Endothelial cell of umbilical vein (primary cell): Measurements from ENCODE around the gene RPS17. TPM values are rescaled to one million over a fixed set of nuclear protein-coding genes. Genes with fewer than 3 reads are reported as not detected.

Experiments used
- BruUV-seq: library from RNA; stranded (reverse); fragments of 400-500 nt; replicated peaks from 2 replicates; lab custom pipeline; 2021; lab: Mats Ljungman, UMichigan
- CTCF ChIA-PET: fragments of 300-600, 350-600 bp; sonication (Branson Sonifier 250); formaldehyde crosslinking; loops from one replicate; lab custom pipeline; 2021; ENCODE audit warnings: antibody characterized with exemption, inconsistent platforms; lab: Charles Lee
- POLR2A ChIA-PET: fragments of 300-600, 350-600 bp; sonication (Branson Sonifier 250); formaldehyde crosslinking; loops from one replicate; lab custom pipeline; 2021; ENCODE audit warnings: antibody characterized with exemption, inconsistent platforms; lab: Charles Lee
- DNase-seq: peaks from one replicate; pipeline ENCODE4 v3.0.0-alpha.2; 2011; ENCODE audit warnings: low read depth, low spot score
- FAIRE-seq: peaks from 2 replicates; lab custom pipeline; 2011; peaks lifted over from hg19 to GRCh38; lab: Jason Lieb, UNC
- H2AFZ ChIP-seq: 2 replicates; pipeline ENCODE4 v1.6.0; 2012; ENCODE audit warnings: low read depth, low read length, control low read depth, inconsistent platforms
- H3K27ac ChIP-seq: 2 replicates; pipeline ENCODE4 v1.5.1; 2011; ENCODE audit warnings: low read depth, mild to moderate bottlenecking, control low read depth, low read length, moderate library complexity; ENCODE audit not compliant: insufficient read depth
- H3K27me3 ChIP-seq, 2 experiments: 2 replicates each; pipeline versions ENCODE4 v1.6.0 to v1.6.1; 2011; ENCODE audit warnings: low read length in 2 of 2, mixed read lengths in 1 of 2; ENCODE audit not compliant: control insufficient read depth in 2 of 2, insufficient read depth in 2 of 2
- H3K36me3 ChIP-seq, 2 experiments: 2 replicates in 1 of 2; 3 replicates in 1 of 2; pipeline ENCODE4 v1.5.1; 2011; ENCODE audit warnings: low read length in 2 of 2, mild to moderate bottlenecking in 1 of 2, moderate library complexity in 1 of 2; ENCODE audit not compliant: control insufficient read depth in 2 of 2, insufficient read depth in 2 of 2; ENCODE audit errors: extremely low read depth in 1 of 2
- H3K4me1 ChIP-seq: 3 replicates; pipeline ENCODE4 v1.5.1; 2011; ENCODE audit warnings: mild to moderate bottlenecking, low read length; ENCODE audit not compliant: control insufficient read depth, insufficient read depth; ENCODE audit errors: extremely low read depth
- H3K4me2 ChIP-seq: 2 replicates; pipeline ENCODE4 v1.6.1; 2011; ENCODE audit warnings: low read length, control low read depth, mixed read lengths; ENCODE audit not compliant: insufficient read depth
- H3K4me3 ChIP-seq, 3 experiments: fragments of 200-600 bp in 1 of 3; sonication (generic), shearing (Covaris generic) in 1 of 3; replicated peaks in 1 of 3; 2 replicates each; pipeline ENCODE4 v1.5.1; 2011 to 2016; ENCODE audit warnings: control low read depth in 3 of 3, low read length in 3 of 3, mild to moderate bottlenecking in 2 of 3, inconsistent platforms in 1 of 3, low read depth in 1 of 3, moderate library complexity in 1 of 3; ENCODE audit not compliant: insufficient read depth in 1 of 3
- H3K79me2 ChIP-seq: 2 replicates; pipeline ENCODE4 v1.6.0; 2012; ENCODE audit warnings: low read length, inconsistent platforms; ENCODE audit not compliant: control insufficient read depth, insufficient read depth
- H3K9ac ChIP-seq: replicated peaks from 2 replicates; pipeline ENCODE3; 2011; ENCODE audit warnings: low read length, control low read depth; ENCODE audit not compliant: insufficient read depth; ENCODE audit errors: extremely low read depth
- H3K9me1 ChIP-seq: replicated peaks from 3 replicates; pipeline ENCODE4 v1.6.0; 2011; ENCODE audit warnings: mild to moderate bottlenecking, low read length; ENCODE audit not compliant: control insufficient read depth, insufficient read depth; ENCODE audit errors: extremely low read depth
- H3K9me3 ChIP-seq: replicated peaks from 2 replicates; pipeline ENCODE4 v1.5.1; 2012; ENCODE audit warnings: low read length, inconsistent platforms; ENCODE audit not compliant: control insufficient read depth, insufficient read depth
- H4K20me1 ChIP-seq: replicated peaks from 2 replicates; pipeline ENCODE3; 2011; ENCODE audit warnings: mild to moderate bottlenecking, low read length; ENCODE audit not compliant: control insufficient read depth, insufficient read depth; ENCODE audit errors: extremely low read depth
- CTCF ChIP-seq, 2 donors: IDR thresholded peaks; 1 replicate in 1 of 2; 2 replicates in 1 of 2; pipeline ENCODE4 v1.5.1; 2011; ENCODE audit warnings: low read length in 2 of 2, mild to moderate bottlenecking in 2 of 2, moderate library complexity in 2 of 2, control low read depth in 1 of 2, inconsistent platforms in 1 of 2, low read depth in 1 of 2; ENCODE audit not compliant: insufficient read depth in 1 of 2; ENCODE audit errors: extremely low read depth in 1 of 2
- EZH2 ChIP-seq: IDR thresholded peaks from 2 replicates; pipeline ENCODE4 v1.6.1; 2012; ENCODE audit warnings: borderline replicate concordance, low read depth, mild to moderate bottlenecking, moderate library complexity, low read length, inconsistent platforms; ENCODE audit not compliant: severe bottlenecking
- FOS ChIP-seq: IDR thresholded peaks from 2 replicates; pipeline ENCODE4 v1.6.1; 2011; ENCODE audit warnings: mild to moderate bottlenecking, low read length, moderate library complexity, borderline replicate concordance; ENCODE audit not compliant: insufficient read depth
- GATA2 ChIP-seq: IDR thresholded peaks from 2 replicates; pipeline ENCODE4 v1.7.0; 2011; ENCODE audit warnings: low read depth, mild to moderate bottlenecking, moderate library complexity, mixed read lengths, low read length; ENCODE audit not compliant: insufficient read length, insufficient read depth
- JUN ChIP-seq: IDR thresholded peaks from 2 replicates; pipeline ENCODE4 v1.6.1; 2011; ENCODE audit warnings: borderline replicate concordance, low read depth; ENCODE audit not compliant: insufficient read length, insufficient read depth
- MAX ChIP-seq: IDR thresholded peaks from 2 replicates; pipeline ENCODE4 v1.6.1; 2011; ENCODE audit not compliant: insufficient read depth, insufficient read length
- MYC ChIP-seq: IDR thresholded peaks from one replicate; pipeline ENCODE4 v1.6.1; 2011; ENCODE audit warnings: mild to moderate bottlenecking, low read depth, low read length
- POLR2A ChIP-seq: IDR thresholded peaks from 2 replicates; pipeline ENCODE4 v1.6.1; 2012; ENCODE audit warnings: low read depth, mild to moderate bottlenecking, control low read depth, low read length
- POLR2AphosphoS5 ChIP-seq: IDR thresholded peaks from 2 replicates; pipeline ENCODE4 v1.6.1; 2012; ENCODE audit warnings: low read depth, mild to moderate bottlenecking, control low read depth, low read length, moderate library complexity; ENCODE audit not compliant: insufficient read depth
- dilution Hi-C: fragments of 300-500 bp; cut with MboI; formaldehyde crosslinking; loops from one replicate; pipeline ENCODE4 v1.15.0; 2019; ENCODE audit warnings: low sequenced_read_pairs; ENCODE audit not compliant: extremely low pct_ligation_motif_present
- intact Hi-C: fragments of 100-400 bp; cut with micrococcal nuclease; formaldehyde crosslinking; loops from one replicate; pipeline ENCODE4 v1.10.0; 2022
- polyA plus RNA-seq, 4 experiments: library from polyadenylated mRNA; depleted of rRNA in 3 of 4; stranded (reverse) in 3 of 4; unstranded in 1 of 4; fragments of >200 nt; gene quantifications; 2 replicates each; pipeline versions ENCODE4 v1.2.1 to v1.2.3, GENCODE V29; 2011 to 2012; ENCODE audit warnings: missing spikeins in 1 of 4
- total RNA-seq: library from RNA; stranded (reverse); gene quantifications from 2 replicates; pipeline ENCODE4 v1.2.3, GENCODE V29; 2021

The RPS17 gene
- total and polyA plus RNA-seq, 2 donors (not counting 3 experiments of a cell fraction or from before 2014, with no cell fraction given) = 1,690 to 4,382 TPM

GRCh38 chr15:82551646-82552247, 11.5 kb upstream of the RPS17 start:
- DNase-seq (no peak), FAIRE-seq (no peak)
- no peaks in the 10 kb centered on the region for H3K9me1 ChIP-seq
- H3K27ac ChIP-seq = no peak overlapping the region
- intact Hi-C loops = no loop called here
- H3K4me1 ChIP-seq = no peaks in the 10 kb centered on the region
- H3K36me3 ChIP-seq = no peaks in the 10 kb centered on the region
- no peaks in the 10 kb centered on the region for H3K9me3 ChIP-seq
- no peaks in the 10 kb centered on the region for H4K20me1 ChIP-seq
- dilution Hi-C loops = no loop called here
- POLR2A ChIA-PET = interaction anchor here (0.7 kb wide), 1 partner anchor 748 kb away, joined by 3 read pairs; no protein-coding TSS in a partner anchor
- no TSS peak for BruUV-seq
- H3K4me3 ChIP-seq = no peak overlapping the region
- CTCF ChIA-PET = no interaction called here
- H3K9ac ChIP-seq = no peak overlapping the region
- no peaks in the 10 kb centered on the region for H3K79me2 ChIP-seq
- H3K4me2 ChIP-seq = no peak overlapping the region
- no peak for TF ChIP-seq JUN
- TF ChIP-seq FOS = no peak
- no peak for TF ChIP-seq MAX
- no peak for TF ChIP-seq GATA2
- TF ChIP-seq EZH2 = no peak
- no peak for TF ChIP-seq CTCF (IDR thresholded peaks at IDR 0.05; ENCODE audit: extremely low read depth in 1 of 2, insufficient read depth in 1 of 2, low read depth in 1 of 2, low read length in 2 of 2)
- no peak for TF ChIP-seq POLR2A
- no peak for TF ChIP-seq POLR2AphosphoS5
- TF ChIP-seq MYC = no peak
- peaks cover 8 to 16% of the 10 kb centered on the region in 2 experiments for H3K27me3 ChIP-seq
- H2AFZ ChIP-seq = no peak overlapping the region
